A549 (cell line): ENCODE data around the gene ULK2. TPM values are rescaled to one million over a fixed set of nuclear protein-coding genes. Genes with fewer than 3 reads are reported as not detected.

Source experiments
- ATAC-seq, 2 experiments: fragments of 200-7000 bp in 1 of 2; fragments of >200 bp in 1 of 2; cut with Nextera tagmentation in 1 of 2; cut with Tn5 transposase in 1 of 2; 3 replicates each; pipeline versions ENCODE4 v1.8.0 to v1.9.1; 2018 to 2020; ENCODE audit warnings: mild to moderate bottlenecking in 1 of 2, moderate library complexity in 1 of 2
- CTCF ChIA-PET: fragments of 300-600 bp; sonication (Branson Sonifier 250); formaldehyde crosslinking; extraction: SDS; loops from one replicate; lab custom pipeline; 2021; ENCODE audit warnings: antibody characterized with exemption, inconsistent platforms; lab: Yijun Ruan, JAX
- POLR2A ChIA-PET: fragments of 350-600 bp; formaldehyde crosslinking; extraction: SDS; loops from one replicate; lab custom pipeline; 2021; ENCODE audit warnings: antibody characterized with exemption, inconsistent platforms; lab: Yijun Ruan, JAX
- DNase-seq, 2 experiments: peaks; one replicate each; pipeline versions ENCODE4 v3.0.0 to v3.0.0-alpha.2; 2011 to 2016; ENCODE audit warnings: low read depth in 1 of 2, low spot score in 1 of 2
- FAIRE-seq: peaks from 2 replicates; lab custom pipeline; 2011; peaks lifted over from hg19 to GRCh38; lab: Jason Lieb, UNC
- H3K27ac ChIP-seq, 2 experiments: fragments of >200 bp; sonication (Bioruptor Twin); formaldehyde crosslinking; 3 replicates each; pipeline ENCODE4 v1.5.1; 2016 to 2017
- H3K4me1 ChIP-seq: fragments of >200 bp; sonication (Bioruptor Twin); formaldehyde crosslinking; 3 replicates; pipeline ENCODE4 v1.6.1; 2016
- H3K4me2 ChIP-seq: fragments of >200 bp; sonication (Bioruptor Twin); formaldehyde crosslinking; 3 replicates; pipeline ENCODE4 v1.6.1; 2016
- H3K4me3 ChIP-seq: fragments of >200 bp; sonication (Bioruptor Twin); formaldehyde crosslinking; 3 replicates; pipeline ENCODE4 v1.5.1; 2016
- H3K9me3 ChIP-seq: fragments of >200 bp; sonication (Bioruptor Twin); formaldehyde crosslinking; 3 replicates; pipeline ENCODE4 v1.6.1; 2016
- CHD2 ChIP-seq: fragments of 150-350 bp; IDR thresholded peaks from 2 replicates; pipeline ENCODE4 v1.6.1; 2014; ENCODE audit warnings: low read length; ENCODE audit not compliant: partially characterized antibody
- EP300 ChIP-seq, 2 experiments: fragments of >200 bp; sonication (Bioruptor Twin); formaldehyde crosslinking; IDR thresholded peaks; 2 replicates in 1 of 2; 3 replicates in 1 of 2; pipeline ENCODE4 v1.6.1; 2016 to 2017
- FOSB ChIP-seq: fragments of 250-450 bp; sonication (Bioruptor Pico); IDR thresholded peaks from 2 replicates; pipeline ENCODE4 v1.5.0; 2020; ENCODE audit warnings: mild to moderate bottlenecking, moderate library complexity
- HEYL ChIP-seq: fragments of 250-450 bp; sonication (Bioruptor Pico); IDR thresholded peaks from 2 replicates; pipeline ENCODE4 v1.8.0; 2021; ENCODE audit warnings: mild to moderate bottlenecking, moderate library complexity
- HOXB5 ChIP-seq: fragments of 250-450 bp; sonication (Bioruptor Pico); IDR thresholded peaks from 2 replicates; pipeline ENCODE4 v1.5.0; 2020; ENCODE audit warnings: mild to moderate bottlenecking, moderate library complexity
- JUNB ChIP-seq: fragments of >200 bp; sonication (Bioruptor Twin); formaldehyde crosslinking; IDR thresholded peaks from 2 replicates; pipeline ENCODE4 v1.6.1; 2016
- KDM1A ChIP-seq: fragments of 200-600 bp; sonication (generic); IDR thresholded peaks from 2 replicates; pipeline ENCODE4 v1.6.1; 2016; ENCODE audit warnings: low read depth, mild to moderate bottlenecking
- KDM5A ChIP-seq: fragments of 200-600 bp; sonication (generic); IDR thresholded peaks from 2 replicates; pipeline ENCODE4 v1.6.1; 2016; ENCODE audit warnings: antibody characterized with exemption, mild to moderate bottlenecking
- NFE2L2 ChIP-seq: fragments of 150-350 bp; conservative IDR thresholded peaks from 2 replicates; pipeline ENCODE4 v1.6.1; 2014; ENCODE audit warnings: low read length
- NPAS2 ChIP-seq: fragments of 250-450 bp; sonication (Bioruptor Pico); IDR thresholded peaks from 2 replicates; pipeline ENCODE4 v1.8.0; 2022; ENCODE audit warnings: mild to moderate bottlenecking, moderate library complexity, borderline replicate concordance
- NR3C1 ChIP-seq: fragments of >200 bp; sonication (Bioruptor Twin); formaldehyde crosslinking; IDR thresholded peaks from 3 replicates; pipeline ENCODE4 v1.6.1; 2017
- RCOR1 ChIP-seq: fragments of 150-350 bp; IDR thresholded peaks from 2 replicates; pipeline ENCODE4 v1.6.1; 2014; ENCODE audit warnings: antibody characterized with exemption, low read length, low read depth
- SREBF2 ChIP-seq: fragments of 450-650 bp; IDR thresholded peaks from 2 replicates; pipeline ENCODE4 v1.6.1; 2014; ENCODE audit warnings: mild to moderate bottlenecking, moderate library complexity
- TP53 ChIP-seq: fragments of 250-450 bp; sonication (Bioruptor Pico); IDR thresholded peaks from 2 replicates; pipeline ENCODE4 v1.5.0; 2021; ENCODE audit warnings: mild to moderate bottlenecking, moderate library complexity
- ZNF302 ChIP-seq: fragments of 250-450 bp; sonication (Bioruptor Pico); IDR thresholded peaks from 2 replicates; pipeline ENCODE4 v1.9.0; 2021; ENCODE audit warnings: inconsistent platforms, mild to moderate bottlenecking, moderate library complexity
- WGBS: methylation state at CpG from one replicate; pipeline ENCODE4 v1.1.6; 2017; ENCODE audit errors: missing lambda C conversion rate; 5-methylcytosine and 5-hydroxymethylcytosine counted together
- polyA plus RNA-seq, 4 experiments: library from polyadenylated mRNA; depleted of rRNA in 3 of 4; stranded (reverse); fragments of >200 nt; fragmentation: RNase III in 1 of 4; extraction: RNeasy Plus Mini Kit Qiagen cat#74134 plus additional on column Dnase treatment in 1 of 4; gene quantifications; 2 replicates in 3 of 4; 3 replicates in 1 of 4; pipeline ENCODE4 v1.2.3, GENCODE V29; 2011 to 2017
- TF ChIP-seq, protein P1 (sequence below): fragments of 250-450 bp; sonication (Bioruptor Pico); IDR thresholded peaks from 2 replicates; pipeline ENCODE4 v1.5.0; 2020; ENCODE audit warnings: low read depth, mild to moderate bottlenecking, moderate library complexity
- TF ChIP-seq, protein P2 (sequence below): fragments of 450-650 bp; IDR thresholded peaks from 2 replicates; pipeline ENCODE4 v1.6.1; 2014; ENCODE audit warnings: antibody characterized with exemption
- TF ChIP-seq, protein P3 (sequence below): fragments of >200 bp; sonication (Bioruptor Twin); formaldehyde crosslinking; IDR thresholded peaks from 3 replicates; pipeline ENCODE4 v1.6.1; 2016
- TF ChIP-seq, protein P4 (sequence below): fragments of >200 bp; sonication (Bioruptor Twin); formaldehyde crosslinking; IDR thresholded peaks from 3 replicates; pipeline ENCODE4 v1.5.1; 2016

The ULK2 gene
- polyA plus RNA-seq, 2 of the 4 experiments (the other 2 are of a cell fraction), result 14.4 to 40.9 TPM

DNA sequence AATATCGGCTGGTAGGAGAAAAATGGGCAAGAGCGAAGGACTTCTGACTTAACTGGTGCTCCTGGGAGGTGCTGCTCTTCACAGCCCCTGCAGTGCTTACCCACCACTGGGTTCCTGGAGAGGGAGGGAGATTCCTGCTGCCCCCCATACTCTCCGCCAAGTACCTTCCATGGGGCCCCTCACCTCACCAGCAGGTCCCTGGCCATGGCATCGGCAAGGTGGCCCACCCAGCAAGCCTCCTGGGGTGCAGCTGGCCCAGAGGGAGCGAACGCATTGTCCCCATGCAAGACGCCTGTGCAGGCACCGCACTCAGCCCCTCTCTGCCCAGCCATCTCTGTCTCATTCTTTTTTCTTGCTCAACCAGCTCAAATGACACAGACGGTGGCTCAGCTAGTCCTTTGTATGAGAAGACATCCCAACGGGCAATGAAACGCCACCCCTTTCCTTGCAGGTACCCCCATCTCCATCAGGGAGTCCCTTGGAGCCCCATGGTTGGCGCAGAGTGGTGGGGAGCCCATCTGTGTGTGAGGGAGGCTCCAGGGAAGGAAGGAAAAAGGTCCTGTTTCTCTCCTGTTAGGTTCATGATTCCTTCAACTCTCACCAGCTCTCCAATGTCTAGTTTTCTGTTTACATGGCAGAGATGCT is 110.1 kb downstream of the ULK2 start:
- H3K9me3 ChIP-seq, result no peaks in the 10 kb centered on the region
- no peak overlapping the region for H3K4me3 ChIP-seq
- TF ChIP-seq RCOR1, result no peak
- no peak for TF ChIP-seq NR3C1
- TF ChIP-seq TP53 (CRISPR knock-in tag), result no peak
- no peak for TF ChIP-seq NPAS2 (CRISPR knock-in tag)
- TF ChIP-seq HOXB5 (CRISPR knock-in tag), result no peak
- TF ChIP-seq, protein P1, sequence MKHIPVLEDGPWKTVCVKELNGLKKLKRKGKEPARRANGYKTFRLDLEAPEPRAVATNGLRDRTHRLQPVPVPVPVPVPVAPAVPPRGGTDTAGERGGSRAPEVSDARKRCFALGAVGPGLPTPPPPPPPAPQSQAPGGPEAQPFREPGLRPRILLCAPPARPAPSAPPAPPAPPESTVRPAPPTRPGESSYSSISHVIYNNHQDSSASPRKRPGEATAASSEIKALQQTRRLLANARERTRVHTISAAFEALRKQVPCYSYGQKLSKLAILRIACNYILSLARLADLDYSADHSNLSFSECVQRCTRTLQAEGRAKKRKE (CRISPR knock-in tag), result no peak
- no peak for TF ChIP-seq JUNB
- TF ChIP-seq FOSB, result no peak
- no peak for TF ChIP-seq KDM5A
- no peak for TF ChIP-seq NFE2L2
- peaks cover 28% of the 10 kb centered on the region for H3K4me1 ChIP-seq
- no peak overlapping the region for H3K4me2 ChIP-seq
- peak overlapping the region; percentile 47 to 98; a peak in 5 of 6 replicates for H3K27ac ChIP-seq
- FAIRE-seq, result no peak
- no peak for DNase-seq
- CTCF ChIA-PET, result interaction anchor here (0.6 to 22.4 kb wide), 13 partner anchors 5 to 395 kb away, joined by 3 to 681 read pairs (median 8); partner anchors contain the start of genes ALDH3A1, ALDH3A2, B9D1 and SLC47A1
- 93% methylated on average over 12 of the region's 12 CpGs for WGBS
- ATAC-seq, result no peak
- POLR2A ChIA-PET, result no interaction called here

DNA sequence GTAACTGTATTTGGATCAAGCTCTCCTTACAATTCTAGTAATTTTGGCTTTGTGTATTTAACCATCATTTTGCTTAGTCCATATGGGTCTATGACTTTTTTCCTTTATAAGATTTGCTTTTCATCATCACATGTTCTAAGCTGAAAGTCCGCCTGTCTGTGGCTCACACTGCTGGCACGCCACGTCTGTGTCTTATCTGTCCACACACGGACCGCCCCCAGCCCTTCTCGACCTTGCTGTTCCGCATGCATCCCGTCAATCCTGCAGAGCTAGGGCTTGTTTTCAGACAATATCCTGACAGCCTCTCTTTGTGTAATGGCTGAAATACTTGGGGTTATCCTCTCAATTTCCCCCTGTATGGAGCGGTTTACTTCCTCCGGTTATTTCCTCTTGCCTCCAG is 111.2 kb downstream of the ULK2 start:
- POLR2A ChIA-PET, result interaction anchor here (5.6 kb wide), 1 partner anchor 109 kb away, joined by 87 read pairs; the partner anchor contains the start of gene ALDH3A2
- TF ChIP-seq, protein P2, sequence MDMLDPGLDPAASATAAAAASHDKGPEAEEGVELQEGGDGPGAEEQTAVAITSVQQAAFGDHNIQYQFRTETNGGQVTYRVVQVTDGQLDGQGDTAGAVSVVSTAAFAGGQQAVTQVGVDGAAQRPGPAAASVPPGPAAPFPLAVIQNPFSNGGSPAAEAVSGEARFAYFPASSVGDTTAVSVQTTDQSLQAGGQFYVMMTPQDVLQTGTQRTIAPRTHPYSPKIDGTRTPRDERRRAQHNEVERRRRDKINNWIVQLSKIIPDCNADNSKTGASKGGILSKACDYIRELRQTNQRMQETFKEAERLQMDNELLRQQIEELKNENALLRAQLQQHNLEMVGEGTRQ, result no peak
- no peak for TF ChIP-seq CHD2
- TF ChIP-seq, protein P3, sequence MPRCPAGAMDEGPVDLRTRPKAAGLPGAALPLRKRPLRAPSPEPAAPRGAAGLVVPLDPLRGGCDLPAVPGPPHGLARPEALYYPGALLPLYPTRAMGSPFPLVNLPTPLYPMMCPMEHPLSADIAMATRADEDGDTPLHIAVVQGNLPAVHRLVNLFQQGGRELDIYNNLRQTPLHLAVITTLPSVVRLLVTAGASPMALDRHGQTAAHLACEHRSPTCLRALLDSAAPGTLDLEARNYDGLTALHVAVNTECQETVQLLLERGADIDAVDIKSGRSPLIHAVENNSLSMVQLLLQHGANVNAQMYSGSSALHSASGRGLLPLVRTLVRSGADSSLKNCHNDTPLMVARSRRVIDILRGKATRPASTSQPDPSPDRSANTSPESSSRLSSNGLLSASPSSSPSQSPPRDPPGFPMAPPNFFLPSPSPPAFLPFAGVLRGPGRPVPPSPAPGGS, result no peak
- TF ChIP-seq ZNF302 (CRISPR knock-in tag), result no peak
- ATAC-seq, result no peak
- Histone ChIP-seq H3K4me3 (no peak overlapping the region), H3K9me3 (no peaks in the 10 kb centered on the region), H3K27ac (peak overlapping the region; percentile 98 to 100), H3K4me1 (peaks cover 34% of the 10 kb centered on the region), H3K4me2 (no peak overlapping the region)
- DNase-seq, result no peak
- CTCF ChIA-PET, result interaction anchor here (1.0 to 22.4 kb wide), 12 partner anchors 6 to 393 kb away, joined by 3 to 681 read pairs (median 7); partner anchors contain the start of genes ALDH3A1, ALDH3A2, B9D1 and SLC47A1
- no peak for FAIRE-seq
- 95% methylated on average over 10 of the region's 10 CpGs for WGBS

DNA sequence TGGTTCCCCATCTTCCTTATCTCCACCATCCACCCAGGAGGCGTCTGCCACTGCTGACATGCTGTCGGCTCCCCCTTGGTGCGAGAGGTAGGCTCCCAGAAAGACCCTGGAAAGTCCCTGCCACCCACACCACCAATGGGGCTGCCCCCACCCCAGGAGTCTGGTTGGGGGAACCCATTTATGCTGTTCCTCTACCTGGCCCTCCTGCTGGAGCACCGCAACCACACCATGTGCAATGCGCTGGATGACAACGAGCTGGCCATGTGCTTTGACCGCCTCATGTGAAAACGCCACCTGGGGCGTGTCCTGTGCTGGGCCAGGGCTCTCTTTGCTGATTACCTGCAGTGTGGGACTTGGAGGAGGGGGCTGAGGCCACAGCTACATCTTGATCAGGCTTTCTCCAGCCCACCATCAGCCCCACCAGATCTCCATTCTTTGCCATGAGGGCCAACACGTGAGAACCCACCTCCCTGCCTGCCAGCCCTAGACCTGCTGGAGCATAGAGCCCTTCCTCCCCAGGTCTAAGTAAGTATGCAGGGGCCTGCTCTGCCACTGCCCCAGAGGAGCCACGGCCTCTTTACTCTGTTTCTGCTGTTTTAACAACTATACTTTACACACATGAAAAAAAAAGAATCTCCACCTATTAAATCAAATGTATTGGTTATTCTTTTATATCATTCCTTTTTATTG is 111.8 kb downstream of the ULK2 start:
- WGBS, result 96% methylated on average over 11 of the region's 11 CpGs
- Histone ChIP-seq H3K9me3 (no peaks in the 10 kb centered on the region), H3K27ac (peak overlapping the region; percentile 98 to 100), H3K4me1 (peaks cover 40% of the 10 kb centered on the region), H3K4me3 (no peak overlapping the region), H3K4me2 (no peak overlapping the region)
- TF ChIP-seq NPAS2 (CRISPR knock-in tag), result no peak
- TF ChIP-seq HEYL (CRISPR knock-in tag), result no peak
- TF ChIP-seq KDM1A, result no peak
- TF ChIP-seq TP53 (CRISPR knock-in tag), result no peak
- no peak for TF ChIP-seq EP300 (IDR thresholded peaks at IDR 0.05)
- TF ChIP-seq SREBF2, result no peak
- TF ChIP-seq, protein P4, sequence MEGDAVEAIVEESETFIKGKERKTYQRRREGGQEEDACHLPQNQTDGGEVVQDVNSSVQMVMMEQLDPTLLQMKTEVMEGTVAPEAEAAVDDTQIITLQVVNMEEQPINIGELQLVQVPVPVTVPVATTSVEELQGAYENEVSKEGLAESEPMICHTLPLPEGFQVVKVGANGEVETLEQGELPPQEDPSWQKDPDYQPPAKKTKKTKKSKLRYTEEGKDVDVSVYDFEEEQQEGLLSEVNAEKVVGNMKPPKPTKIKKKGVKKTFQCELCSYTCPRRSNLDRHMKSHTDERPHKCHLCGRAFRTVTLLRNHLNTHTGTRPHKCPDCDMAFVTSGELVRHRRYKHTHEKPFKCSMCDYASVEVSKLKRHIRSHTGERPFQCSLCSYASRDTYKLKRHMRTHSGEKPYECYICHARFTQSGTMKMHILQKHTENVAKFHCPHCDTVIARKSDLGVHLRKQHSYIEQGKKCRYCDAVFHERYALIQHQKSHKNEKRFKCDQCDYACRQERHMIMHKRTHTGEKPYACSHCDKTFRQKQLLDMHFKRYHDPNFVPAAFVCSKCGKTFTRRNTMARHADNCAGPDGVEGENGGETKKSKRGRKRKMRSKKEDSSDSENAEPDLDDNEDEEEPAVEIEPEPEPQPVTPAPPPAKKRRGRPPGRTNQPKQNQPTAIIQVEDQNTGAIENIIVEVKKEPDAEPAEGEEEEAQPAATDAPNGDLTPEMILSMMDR, result no peak
- POLR2A ChIA-PET, result interaction anchor here (5.6 kb wide), 1 partner anchor 108 kb away, joined by 87 read pairs; the partner anchor contains the start of gene ALDH3A2
- no peak for FAIRE-seq
- CTCF ChIA-PET, result interaction anchor here (0.6 to 22.4 kb wide), 17 partner anchors 6 to 393 kb away, joined by 3 to 681 read pairs (median 8); partner anchors contain the start of genes ALDH3A1, ALDH3A2, B9D1 and SLC47A1
- ATAC-seq, result no peak
- DNase-seq, result no peak
